ENCODE results near the gene FRG2C. TPM values are rescaled to one million over a fixed set of nuclear protein-coding genes. Genes with fewer than 3 reads are reported as not detected.
"Not testable (repeated sequence)": the region's sequence is repeated elsewhere in the genome, so short reads cannot be mapped to it uniquely, and the experiment has no call there.

The FRG2C gene
- total and polyA plus RNA-seq, 10 donors: not detected

DNA sequence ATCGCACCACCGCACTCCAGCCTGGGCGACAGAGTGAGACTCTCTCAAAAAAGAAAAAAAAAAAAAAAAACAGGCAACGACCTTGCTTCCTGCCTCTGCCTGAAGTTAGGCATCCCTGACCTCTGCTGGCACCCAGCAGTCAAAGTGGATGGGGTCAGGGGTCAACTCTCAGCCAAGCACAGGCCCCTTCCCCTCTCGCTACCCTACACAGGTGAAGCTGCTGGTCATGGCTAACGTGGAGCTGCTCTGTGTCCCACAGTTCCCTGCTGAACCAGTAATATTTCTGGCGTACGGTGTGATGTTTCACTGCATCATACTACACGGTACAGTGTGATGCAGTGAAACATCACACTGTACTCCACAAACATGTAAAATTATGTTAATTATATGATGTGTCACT lies 13.9 kb upstream of the FRG2C start:
- Histone ChIP-seq H3K27me3 (replicated peaks in 1 of 7) (peaks cover 0 to 2% (median 0%) of the 10 kb centered on the region in 7 donors), H3K4me1 (no peaks in the 10 kb centered on the region), H3K4me3 (no peak overlapping the region), H3K27ac (no peak overlapping the region), H3K36me3 (no peaks in the 10 kb centered on the region), H3K9me3 (no peaks in the 10 kb centered on the region)
- WGBS, 5 donors: 67 to 80% (median 73%) methylated on average over 9 of the region's 9 CpGs
- intact Hi-C loops (cut with DNase I; ENCODE audit: low total_unique reads): no loop called here
- no peak for TF ChIP-seq CTCF (IDR thresholded peaks at IDR 0.05 in 8 of 11, conservative IDR thresholded peaks at IDR 0.05 in 3 of 11)
- TF ChIP-seq POLR2AphosphoS5 (IDR thresholded peaks at IDR 0.05): no peak
- no peak for TF ChIP-seq POLR2A (IDR thresholded peaks at IDR 0.05)
- no peak for DNase-seq

GRCh38 chr3:75655101-75655904 lies 8.8 kb upstream of the FRG2C start:
- 41 to 87% (median 54%) methylated on average over 41 to 50 of the region's 50 CpGs for WGBS, 5 donors

GRCh38 chr3:75655956-75656355 lies 8.2 kb upstream of the FRG2C start:
- H3K36me3 ChIP-seq; intact Hi-C loops (cut with DNase I; ENCODE audit: low total_unique reads); H3K9me3 ChIP-seq; H3K27ac ChIP-seq; DNase-seq; H3K4me3 ChIP-seq: not testable (repeated sequence)
- 54 to 65% (median 56%) methylated on average over 7 of the region's 7 CpGs for WGBS, 5 donors
- Histone ChIP-seq H3K4me1 (peaks cover 0 to 11% (median 4%) of the 10 kb centered on the region in 6 donors), H3K27me3 (replicated peaks in 1 of 7) (peaks cover 0 to 52% (median 20%) of the 10 kb centered on the region in 7 donors)

More at GRCh38 chr3:75655101-75655904, 8.8 kb upstream of the FRG2C start:
- peaks cover 0 to 11% (median 4%) of the 10 kb centered on the region in 6 donors for H3K4me1 ChIP-seq
- H3K4me3 ChIP-seq: peak overlapping the region in 1 of 8 donors; percentile 8
- intact Hi-C loops (cut with DNase I; ENCODE audit: low total_unique reads); H3K27ac ChIP-seq; H3K9me3 ChIP-seq; DNase-seq; H3K36me3 ChIP-seq: not testable (repeated sequence)
- peaks cover 0 to 46% (median 15%) of the 10 kb centered on the region in 7 donors for H3K27me3 ChIP-seq (replicated peaks in 1 of 7)

DNA sequence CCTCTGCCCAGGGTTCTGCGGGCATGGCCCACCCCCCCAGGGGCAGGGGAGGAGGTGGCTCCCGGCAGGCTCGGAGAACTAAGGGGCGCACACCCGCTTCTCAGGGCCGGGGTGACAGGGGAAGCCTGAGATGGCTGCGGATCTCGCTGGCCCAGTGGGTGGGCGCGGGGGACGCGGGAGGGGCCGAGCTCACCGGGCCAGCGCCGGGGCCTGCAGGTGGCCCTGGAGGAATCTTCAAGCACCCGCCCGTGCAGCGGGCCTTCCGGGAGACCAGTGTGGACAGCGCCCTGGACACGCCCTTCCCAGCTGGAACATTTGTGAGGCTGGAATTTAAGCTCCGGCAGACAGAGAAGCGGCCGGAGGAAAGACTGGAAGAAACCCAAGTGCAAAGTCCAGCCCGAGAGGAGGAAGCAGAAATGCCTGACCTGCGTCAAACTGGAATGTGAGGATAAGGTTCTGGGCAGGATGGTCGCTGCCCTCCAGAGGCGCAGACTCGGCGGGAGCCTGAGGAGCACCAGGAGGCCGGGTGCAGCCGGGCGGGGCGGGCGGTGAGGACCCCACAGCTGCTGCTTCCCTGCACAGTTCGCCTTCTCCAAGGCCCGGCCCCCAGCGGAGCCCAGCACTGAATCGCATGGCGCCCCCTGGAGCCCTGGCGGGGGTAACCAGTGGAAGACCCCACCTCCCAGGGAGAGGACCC lies 5.6 kb upstream of the FRG2C start:
- H3K27ac ChIP-seq; H3K36me3 ChIP-seq; DNase-seq; intact Hi-C loops (cut with DNase I; ENCODE audit: low total_unique reads); H3K9me3 ChIP-seq: not testable (repeated sequence)
- Histone ChIP-seq H3K4me3 (peak overlapping the region in 7 of 8 donors; percentile 15 to 67 (median 35)), H3K27me3 (replicated peaks in 1 of 7) (peaks cover 0 to 66% (median 28%) of the 10 kb centered on the region in 7 donors), H3K4me1 (peaks cover 0 to 11% (median 4%) of the 10 kb centered on the region in 6 donors)
- WGBS, 5 donors: 1 to 2% (median 2%) methylated on average over 18 to 42 of the region's 42 CpGs

DNA sequence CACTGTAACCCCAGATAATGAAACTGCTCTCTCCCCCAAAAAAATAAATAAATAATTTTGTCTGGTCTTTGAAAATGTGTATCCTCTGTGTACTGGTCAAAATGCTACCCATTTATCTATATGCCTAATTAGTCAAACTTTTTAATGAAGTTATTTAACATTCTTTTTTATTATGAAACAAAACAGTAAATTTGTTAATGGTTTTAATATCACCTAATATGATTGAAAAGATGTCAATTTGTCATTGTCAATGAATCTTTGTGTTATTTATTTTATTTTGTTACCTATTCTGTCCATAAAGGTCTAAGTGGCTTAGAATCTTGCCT lies 5.1 kb upstream of the FRG2C start:
- H3K4me3 ChIP-seq: peak overlapping the region in 6 of 8 donors; percentile 15 to 67 (median 36)
- intact Hi-C loops (cut with DNase I; ENCODE audit: low total_unique reads); DNase-seq: not testable (repeated sequence)

GRCh38 chr3:75665626-75666025 lies 1.5 kb downstream of the FRG2C start:
- Histone ChIP-seq H3K9me3 (peaks cover 0 to 12% (median 4%) of the 10 kb centered on the region in 8 donors), H3K4me1 (peaks cover 0 to 31% (median 14%) of the 10 kb centered on the region in 6 donors), H3K27me3 (replicated peaks in 1 of 7) (peaks cover 0 to 85% (median 24%) of the 10 kb centered on the region in 7 donors)
- 73 to 95% (median 79%) methylated on average over 7 to 9 of the region's 9 CpGs for WGBS, 5 donors
- DNase-seq; intact Hi-C loops (cut with DNase I; ENCODE audit: low total_unique reads); H3K4me3 ChIP-seq; H3K27ac ChIP-seq; H3K36me3 ChIP-seq: not testable (repeated sequence)

More for the DNA sequence above, 5.1 kb upstream of the FRG2C start:
- not testable (repeated sequence) for H3K9me3 ChIP-seq, H3K27ac ChIP-seq, H3K36me3 ChIP-seq
- H3K4me1 ChIP-seq: peaks cover 0 to 11% (median 4%) of the 10 kb centered on the region in 6 donors
- peaks cover 0 to 70% (median 28%) of the 10 kb centered on the region in 7 donors for H3K27me3 ChIP-seq (replicated peaks in 1 of 7)

DNA sequence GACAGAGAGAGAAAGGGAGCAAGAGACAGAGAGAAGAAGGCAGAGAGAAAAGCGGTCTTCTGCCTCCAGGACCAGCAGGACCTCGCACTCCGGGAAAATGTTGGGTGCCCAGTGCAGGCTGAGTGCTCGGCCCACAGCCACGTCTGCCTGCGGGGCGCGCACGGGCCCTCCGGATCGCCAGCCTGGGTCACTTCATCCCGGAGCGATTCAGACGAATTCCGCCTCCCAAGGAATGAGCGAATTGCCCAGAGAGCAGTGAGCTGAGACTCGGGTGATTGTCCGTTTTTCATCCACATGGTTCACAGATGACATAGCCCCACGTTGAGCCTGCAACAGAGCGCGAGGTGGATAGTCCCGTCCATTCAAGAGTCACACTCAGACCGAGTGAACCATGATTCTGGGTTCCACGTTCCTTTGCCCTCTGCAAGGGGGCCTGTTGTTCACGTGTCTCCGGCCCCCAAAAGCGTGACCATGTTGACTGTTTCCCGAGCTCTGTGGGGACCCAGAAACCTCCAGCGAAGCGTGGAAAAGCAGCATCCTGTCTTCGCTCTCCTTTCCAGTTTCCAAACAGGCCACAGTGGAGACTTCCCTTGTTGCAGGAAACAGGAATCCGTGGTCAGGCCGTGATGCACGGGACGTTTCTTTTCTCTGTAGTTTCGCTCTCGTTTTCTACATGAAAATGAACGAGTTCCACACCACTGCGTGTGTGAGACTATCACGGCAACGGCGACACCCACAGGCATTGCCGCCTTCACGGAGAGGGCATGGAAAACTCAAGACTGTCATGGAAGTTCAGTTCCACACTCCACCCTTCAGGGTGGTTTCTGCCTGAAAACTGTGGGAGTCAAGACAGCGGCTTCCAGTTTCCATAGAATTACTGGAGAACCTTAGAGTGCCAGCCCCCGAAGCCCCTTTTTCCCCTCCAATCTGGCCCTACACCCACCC lies 3.9 kb downstream of the FRG2C start:
- intact Hi-C loops (cut with DNase I; ENCODE audit: low total_unique reads): not testable (repeated sequence)
- peaks cover 0 to 92% (median 31%) of the 10 kb centered on the region in 7 donors for H3K27me3 ChIP-seq (replicated peaks in 1 of 7)

More for the DNA sequence above, 3.9 kb downstream of the FRG2C start:
- Histone ChIP-seq H3K4me3 (peak overlapping the region in 5 of 8 donors; percentile 0 to 65 (median 35)), H3K4me1 (peaks cover 0 to 43% (median 17%) of the 10 kb centered on the region in 6 donors), H3K9me3 (peaks cover 0 to 24% (median 4%) of the 10 kb centered on the region in 8 donors)
- not testable (repeated sequence) for DNase-seq, H3K36me3 ChIP-seq, H3K27ac ChIP-seq
- WGBS, 5 donors: 23 to 39% (median 34%) methylated on average over 46 of the region's 46 CpGs
